OCI-LY7 (cell line): ENCODE results near the gene TAPBPL. TPM values are rescaled to one million over a fixed set of nuclear protein-coding genes. Genes with fewer than 3 reads are reported as not detected.

Source experiments
- BruUV-seq: library from RNA; stranded (reverse); fragments of 400-500 nt; replicated peaks from 2 replicates; lab custom pipeline; 2021; lab: Mats Ljungman, UMichigan
- CTCF ChIA-PET: fragments of 300-600 bp; sonication (Branson Sonifier 250); formaldehyde crosslinking; loops from one replicate; lab custom pipeline; 2022; ENCODE audit warnings: antibody characterized with exemption; ENCODE audit not compliant: unreplicated experiment; lab: Charles Lee
- POLR2A ChIA-PET: fragments of 300-600 bp; sonication (Branson Sonifier 250); formaldehyde crosslinking; loops from one replicate; lab custom pipeline; 2022; ENCODE audit warnings: antibody characterized with exemption; lab: Charles Lee
- DNase-seq: peaks from one replicate; pipeline ENCODE4 v3.0.0-alpha.2; 2015; ENCODE audit warnings: low spot score
- H2AFZ ChIP-seq: fragments of 200-600 bp; sonication (generic), shearing (Covaris generic); 2 replicates; pipeline ENCODE4 v1.6.1; 2014; ENCODE audit warnings: mild to moderate bottlenecking, antibody characterized with exemption, low read length, moderate library complexity
- H3K27ac ChIP-seq: fragments of 200-600 bp; sonication (generic); 2 replicates; pipeline ENCODE4 v1.5.1; 2014; ENCODE audit warnings: mixed run types, low read depth, mild to moderate bottlenecking, moderate library complexity, low read length, inconsistent platforms; ENCODE audit not compliant: poor library complexity, severe bottlenecking
- H3K36me3 ChIP-seq: fragments of 200-600 bp; sonication (generic); 2 replicates; pipeline ENCODE4 v1.6.1; 2014; ENCODE audit warnings: mild to moderate bottlenecking, antibody characterized with exemption, low read length, moderate library complexity, mixed read lengths; ENCODE audit not compliant: insufficient read depth
- H3K4me1 ChIP-seq: fragments of 200-600 bp; sonication (generic); 2 replicates; pipeline ENCODE4 v1.5.1; 2014; ENCODE audit warnings: mild to moderate bottlenecking, low read length; ENCODE audit not compliant: insufficient read depth, poor library complexity, severe bottlenecking
- H3K4me2 ChIP-seq: fragments of 200-600 bp; sonication (generic); 2 replicates; pipeline ENCODE4 v1.6.1; 2014; ENCODE audit warnings: mild to moderate bottlenecking, low read length
- H3K4me3 ChIP-seq: fragments of 200-600 bp; sonication (generic); 2 replicates; pipeline ENCODE4 v1.5.1; 2014; ENCODE audit warnings: mild to moderate bottlenecking, low read depth, low read length; ENCODE audit not compliant: poor library complexity, severe bottlenecking
- H3K79me2 ChIP-seq: fragments of 200-600 bp; sonication (generic); 2 replicates; pipeline ENCODE4 v1.6.1; 2016; ENCODE audit warnings: low read depth, mild to moderate bottlenecking, low read length, moderate library complexity, mixed read lengths; ENCODE audit not compliant: insufficient read depth
- H3K9me2 ChIP-seq: fragments of 200-600 bp; sonication (generic); 2 replicates; pipeline ENCODE4 v1.6.1; 2016; ENCODE audit warnings: mild to moderate bottlenecking, low read length, mixed read lengths; ENCODE audit not compliant: insufficient read depth
- H3K9me3 ChIP-seq: fragments of 200-600 bp; sonication (generic); 2 replicates; pipeline ENCODE4 v1.6.1; 2014; ENCODE audit warnings: mild to moderate bottlenecking, mixed run types, low read length, mixed read lengths
- H4K20me1 ChIP-seq: fragments of 200-600 bp; sonication (generic); 2 replicates; pipeline ENCODE4 v1.6.1; 2014; ENCODE audit warnings: mild to moderate bottlenecking, antibody characterized with exemption, low read length, moderate library complexity, mixed read lengths; ENCODE audit not compliant: insufficient read depth
- EZH2phosphoT487 ChIP-seq: fragments of 200-600 bp; sonication (generic); IDR thresholded peaks from 2 replicates; pipeline ENCODE4 v1.6.1; 2018; ENCODE audit warnings: low read depth, borderline replicate concordance, mild to moderate bottlenecking, mixed run types, antibody characterized with exemption, low read length, moderate library complexity, mixed read lengths
- intact Hi-C: fragments of 100-400 bp; cut with micrococcal nuclease; formaldehyde crosslinking; loops from one replicate; pipeline ENCODE4 v1.10.0; 2022; ENCODE audit not compliant: unreplicated experiment
- total RNA-seq, 2 experiments: library from RNA; depleted of rRNA in 1 of 2; stranded (reverse); fragments of >200 nt in 1 of 2; shearing (Covaris generic) in 1 of 2; gene quantifications; 2 replicates each; pipeline ENCODE4 v1.2.3, GENCODE V29; 2014 to 2022
- TF ChIP-seq, protein P1 (sequence below): fragments of 200-600 bp; sonication (generic); conservative IDR thresholded peaks from 2 replicates; pipeline ENCODE4 v1.5.1; 2014; ENCODE audit warnings: mild to moderate bottlenecking, antibody characterized with exemption, low read length, moderate library complexity, mixed read lengths

The TAPBPL gene
- total RNA-seq, 2 experiments from 2014 or later: 23.7 to 25.5 TPM

DNA sequence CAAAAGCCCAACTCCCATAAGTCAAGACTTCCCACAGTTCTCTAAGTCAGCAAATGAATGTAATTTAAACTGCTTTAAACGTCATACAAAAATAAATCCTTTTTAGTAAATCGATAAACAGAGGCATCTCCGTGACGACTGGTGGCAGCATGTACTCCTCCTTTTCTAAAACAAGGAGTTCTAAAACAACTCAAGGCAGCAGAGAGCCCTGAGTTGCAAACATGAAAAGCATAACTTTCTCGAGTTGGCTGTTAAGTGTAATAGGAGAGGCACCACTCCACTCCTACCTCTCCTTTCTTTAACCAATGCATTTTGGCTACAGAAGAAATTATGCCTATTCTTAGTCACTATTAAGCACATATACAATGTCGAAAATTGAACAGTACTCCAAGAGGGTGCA lies 45.9 kb upstream of the TAPBPL start:
- H3K79me2 ChIP-seq: no peaks in the 10 kb centered on the region
- H3K4me1 ChIP-seq: no peaks in the 10 kb centered on the region
- no peak for DNase-seq
- intact Hi-C loops: no loop called here
- no peak overlapping the region for H2AFZ ChIP-seq
- ChIA-PET POLR2A (interaction anchor here (0.6 kb wide), 1 partner anchor 806 kb away, joined by 3 read pairs; no protein-coding TSS in a partner anchor), CTCF (no interaction called here)
- no peaks in the 10 kb centered on the region for H4K20me1 ChIP-seq
- no peak overlapping the region for H3K4me3 ChIP-seq
- no peak overlapping the region for H3K27ac ChIP-seq
- H3K9me3 ChIP-seq: no peaks in the 10 kb centered on the region
- H3K4me2 ChIP-seq: no peak overlapping the region
- H3K9me2 ChIP-seq: no peaks in the 10 kb centered on the region
- no TSS peak for BruUV-seq
- TF ChIP-seq, protein P1, sequence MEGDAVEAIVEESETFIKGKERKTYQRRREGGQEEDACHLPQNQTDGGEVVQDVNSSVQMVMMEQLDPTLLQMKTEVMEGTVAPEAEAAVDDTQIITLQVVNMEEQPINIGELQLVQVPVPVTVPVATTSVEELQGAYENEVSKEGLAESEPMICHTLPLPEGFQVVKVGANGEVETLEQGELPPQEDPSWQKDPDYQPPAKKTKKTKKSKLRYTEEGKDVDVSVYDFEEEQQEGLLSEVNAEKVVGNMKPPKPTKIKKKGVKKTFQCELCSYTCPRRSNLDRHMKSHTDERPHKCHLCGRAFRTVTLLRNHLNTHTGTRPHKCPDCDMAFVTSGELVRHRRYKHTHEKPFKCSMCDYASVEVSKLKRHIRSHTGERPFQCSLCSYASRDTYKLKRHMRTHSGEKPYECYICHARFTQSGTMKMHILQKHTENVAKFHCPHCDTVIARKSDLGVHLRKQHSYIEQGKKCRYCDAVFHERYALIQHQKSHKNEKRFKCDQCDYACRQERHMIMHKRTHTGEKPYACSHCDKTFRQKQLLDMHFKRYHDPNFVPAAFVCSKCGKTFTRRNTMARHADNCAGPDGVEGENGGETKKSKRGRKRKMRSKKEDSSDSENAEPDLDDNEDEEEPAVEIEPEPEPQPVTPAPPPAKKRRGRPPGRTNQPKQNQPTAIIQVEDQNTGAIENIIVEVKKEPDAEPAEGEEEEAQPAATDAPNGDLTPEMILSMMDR: no peak
- no peak for TF ChIP-seq EZH2phosphoT487
- H3K36me3 ChIP-seq: no peaks in the 10 kb centered on the region

DNA sequence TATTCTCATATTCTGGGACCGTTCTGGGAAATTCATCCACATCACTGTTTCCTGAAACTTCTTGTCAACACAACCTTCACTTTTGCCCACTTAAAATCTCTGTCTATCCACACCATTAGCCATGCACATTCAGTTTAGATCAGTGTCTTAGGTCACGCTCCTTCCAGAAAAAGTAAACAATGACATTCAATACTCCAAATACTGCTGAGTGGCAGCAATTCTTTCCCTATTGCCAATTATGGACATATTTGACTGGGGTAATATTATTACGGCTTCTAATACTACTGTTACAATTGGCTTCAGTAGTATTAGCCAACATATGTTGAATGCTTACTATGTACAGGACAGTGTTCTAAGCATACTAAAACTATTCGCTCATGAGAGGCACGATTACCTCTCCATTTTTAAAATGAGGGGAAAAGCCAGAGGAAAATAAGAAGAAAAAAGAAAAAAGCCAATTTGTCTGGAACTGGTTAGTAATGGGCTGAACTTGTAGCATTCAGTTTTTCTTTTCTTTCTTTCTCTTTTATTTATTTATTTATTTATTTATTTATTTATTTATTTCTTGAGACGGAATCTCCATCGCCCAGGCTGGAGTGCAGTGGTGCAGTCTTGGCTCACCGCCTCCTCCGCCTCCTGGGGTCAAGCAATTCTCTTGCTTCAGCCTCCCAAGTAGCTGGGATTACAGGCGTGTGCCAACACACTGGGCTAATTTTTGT lies 44.4 kb upstream of the TAPBPL start:
- no peaks in the 10 kb centered on the region for H3K9me3 ChIP-seq
- no TSS peak for BruUV-seq
- H2AFZ ChIP-seq: no peak overlapping the region
- no peaks in the 10 kb centered on the region for H3K36me3 ChIP-seq
- POLR2A ChIA-PET: no interaction called here
- TF ChIP-seq EZH2phosphoT487: no peak
- TF ChIP-seq, protein P1: no peak
- CTCF ChIA-PET: no interaction called here
- H3K27ac ChIP-seq: no peak overlapping the region
- no peak overlapping the region for H3K4me3 ChIP-seq
- DNase-seq: no peak
- H3K9me2 ChIP-seq: no peaks in the 10 kb centered on the region
- intact Hi-C loops: no loop called here
- H4K20me1 ChIP-seq: no peaks in the 10 kb centered on the region
- no peak overlapping the region for H3K4me2 ChIP-seq
- no peaks in the 10 kb centered on the region for H3K79me2 ChIP-seq
- H3K4me1 ChIP-seq: no peaks in the 10 kb centered on the region

DNA sequence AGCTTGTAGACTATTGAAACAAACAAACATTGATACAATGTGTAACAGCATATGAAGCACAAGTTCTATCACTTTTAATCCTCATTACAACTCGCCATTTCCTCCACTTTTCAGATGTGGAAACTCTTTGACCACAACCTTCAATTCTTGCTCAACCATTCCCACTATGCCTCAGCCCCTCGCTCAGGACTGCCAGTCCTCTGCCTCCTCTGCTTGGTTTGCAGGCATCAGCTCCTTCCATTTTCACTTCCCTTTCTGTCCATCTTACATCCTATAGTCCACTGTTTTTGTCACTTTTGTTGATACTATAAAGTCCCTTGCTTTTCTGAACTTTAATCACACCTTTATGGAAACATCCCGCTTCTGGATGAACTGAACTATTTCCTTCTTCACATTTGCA lies 35.2 kb upstream of the TAPBPL start:
- peaks cover 6% of the 10 kb centered on the region for H3K4me1 ChIP-seq
- H3K36me3 ChIP-seq: no peaks in the 10 kb centered on the region
- no peak overlapping the region for H3K4me2 ChIP-seq
- H3K9me2 ChIP-seq: no peaks in the 10 kb centered on the region
- no peak overlapping the region for H2AFZ ChIP-seq
- ChIA-PET CTCF (no interaction called here), POLR2A (interaction anchor here (0.5 kb wide), 1 partner anchor 117 kb away, joined by 3 read pairs; the partner anchor contains the start of gene GAPDH)
- DNase-seq: no peak
- no peaks in the 10 kb centered on the region for H3K79me2 ChIP-seq
- TF ChIP-seq EZH2phosphoT487: no peak
- TF ChIP-seq, protein P1: no peak
- no peaks in the 10 kb centered on the region for H4K20me1 ChIP-seq
- no peaks in the 10 kb centered on the region for H3K9me3 ChIP-seq
- intact Hi-C loops: no loop called here
- no peak overlapping the region for H3K27ac ChIP-seq
- H3K4me3 ChIP-seq: no peak overlapping the region
- BruUV-seq: no TSS peak
